ENCODE measurements around the gene TCP11. TPM values are rescaled to one million over a fixed set of nuclear protein-coding genes. Genes with fewer than 3 reads are reported as not detected.
"Not testable (repeated sequence)": the region's sequence is repeated elsewhere in the genome, so short reads cannot be mapped to it uniquely, and the experiment has no call there.

TCP11 gene
- total RNA-seq, 3 donors from 2014 or later, result 0.32 to 0.66 TPM; not detected in 1

GRCh38 chr6:35128496-35128895 lies 12.6 kb downstream of the TCP11 start:
- no peak overlapping the region for H3K27ac ChIP-seq
- no peaks in the 10 kb centered on the region for H3K27me3 ChIP-seq
- no peaks in the 10 kb centered on the region for H3K36me3 ChIP-seq
- intact Hi-C loops (cut with DNase I; ENCODE audit: low total_unique reads), result no loop called here
- no peak overlapping the region for H3K4me3 ChIP-seq
- H3K9me3 ChIP-seq, result no peaks in the 10 kb centered on the region
- no peak for TF ChIP-seq CTCF (IDR thresholded peaks at IDR 0.05)
- TF ChIP-seq POLR2A (IDR thresholded peaks at IDR 0.05), result no peak
- no peak for TF ChIP-seq POLR2AphosphoS5 (IDR thresholded peaks at IDR 0.05)
- DNase-seq (ENCODE audit: low spot score in 2 of 2), result no peak
- no peaks in the 10 kb centered on the region for H3K4me1 ChIP-seq

GRCh38 chr6:35128042-35128441 lies 13.1 kb downstream of the TCP11 start:
- H3K36me3 ChIP-seq, result no peaks in the 10 kb centered on the region
- H3K27me3 ChIP-seq, result no peaks in the 10 kb centered on the region
- DNase-seq (ENCODE audit: low spot score in 2 of 2), result no peak
- no peak overlapping the region for H3K4me3 ChIP-seq
- no peaks in the 10 kb centered on the region for H3K4me1 ChIP-seq
- TF ChIP-seq POLR2A (IDR thresholded peaks at IDR 0.05) (no peak), CTCF (IDR thresholded peaks at IDR 0.05) (no peak), POLR2AphosphoS5 (IDR thresholded peaks at IDR 0.05) (no peak)
- no peak overlapping the region for H3K27ac ChIP-seq
- H3K9me3 ChIP-seq, result peaks cover 0 to under 1% of the 10 kb centered on the region in 2 donors
- intact Hi-C loops (cut with DNase I; ENCODE audit: low total_unique reads), result no loop called here

GRCh38 chr6:35124356-35124755 lies 16.8 kb downstream of the TCP11 start:
- DNase-seq (ENCODE audit: low spot score in 2 of 2), result no peak
- Histone ChIP-seq H3K27ac (no peak overlapping the region), H3K4me1 (no peaks in the 10 kb centered on the region), H3K9me3 (peaks cover 0 to 4% of the 10 kb centered on the region in 2 donors), H3K36me3 (no peaks in the 10 kb centered on the region), H3K27me3 (no peaks in the 10 kb centered on the region), H3K4me3 (no peak overlapping the region)
- intact Hi-C loops (cut with DNase I; ENCODE audit: low total_unique reads), result no loop called here
- no peak for TF ChIP-seq CTCF (IDR thresholded peaks at IDR 0.05)
- no peak for TF ChIP-seq POLR2AphosphoS5 (IDR thresholded peaks at IDR 0.05)
- no peak for TF ChIP-seq POLR2A (IDR thresholded peaks at IDR 0.05)

- H3K4me3 ChIP-seq, result no peak overlapping the region
- no peak overlapping the region for H3K27ac ChIP-seq
- H3K27me3 ChIP-seq, result no peaks in the 10 kb centered on the region
- no peaks in the 10 kb centered on the region for H3K36me3 ChIP-seq
- intact Hi-C loops (cut with DNase I; ENCODE audit: low total_unique reads), result no loop called here
- TF ChIP-seq CTCF (IDR thresholded peaks at IDR 0.05), result no peak
- no peak for TF ChIP-seq POLR2A (IDR thresholded peaks at IDR 0.05)
- no peak for TF ChIP-seq POLR2AphosphoS5 (IDR thresholded peaks at IDR 0.05)
- no peaks in the 10 kb centered on the region for H3K4me1 ChIP-seq
- H3K9me3 ChIP-seq, result peaks cover 0 to 4% of the 10 kb centered on the region in 2 donors
- DNase-seq (ENCODE audit: low spot score in 2 of 2), result no peak
Observed at GRCh38 chr6:35120746-35121145, 20.4 kb downstream of the TCP11 start.

- Histone ChIP-seq H3K36me3 (no peaks in the 10 kb centered on the region), H3K4me1 (no peaks in the 10 kb centered on the region), H3K4me3 (no peak overlapping the region), H3K9me3 (peaks cover 0 to 8% of the 10 kb centered on the region in 2 donors), H3K27ac (no peak overlapping the region), H3K27me3 (no peaks in the 10 kb centered on the region)
- no peak for DNase-seq (ENCODE audit: low spot score in 2 of 2)
- intact Hi-C loops (cut with DNase I; ENCODE audit: low total_unique reads), result no loop called here
- TF ChIP-seq POLR2AphosphoS5 (IDR thresholded peaks at IDR 0.05) (no peak), POLR2A (IDR thresholded peaks at IDR 0.05) (no peak), CTCF (IDR thresholded peaks at IDR 0.05) (no peak)
Observed at GRCh38 chr6:35108309-35108885, 32.7 kb downstream of the TCP11 start.

- H3K9me3 ChIP-seq; DNase-seq (ENCODE audit: low spot score in 2 of 2); H3K4me1 ChIP-seq; intact Hi-C loops (cut with DNase I; ENCODE audit: low total_unique reads); H3K4me3 ChIP-seq; H3K27ac ChIP-seq; H3K27me3 ChIP-seq; H3K36me3 ChIP-seq: not testable (repeated sequence)
Observed at GRCh38 chr6:35107761-35108160, 33.4 kb downstream of the TCP11 start.

- intact Hi-C loops (cut with DNase I; ENCODE audit: low total_unique reads), result not testable (repeated sequence)
Observed at GRCh38 chr6:35107208-35107607, 33.9 kb downstream of the TCP11 start.

GRCh38 chr6:35106061-35106460 lies 35.1 kb downstream of the TCP11 start:
- H3K27ac ChIP-seq; H3K4me1 ChIP-seq; H3K27me3 ChIP-seq; intact Hi-C loops (cut with DNase I; ENCODE audit: low total_unique reads); H3K4me3 ChIP-seq; DNase-seq (ENCODE audit: low spot score in 2 of 2); H3K9me3 ChIP-seq; H3K36me3 ChIP-seq: not testable (repeated sequence)

More at GRCh38 chr6:35107208-35107607, 33.9 kb downstream of the TCP11 start:
- not testable (repeated sequence) for H3K36me3 ChIP-seq; H3K9me3 ChIP-seq; H3K4me1 ChIP-seq; H3K27ac ChIP-seq; H3K4me3 ChIP-seq; DNase-seq (ENCODE audit: low spot score in 2 of 2); H3K27me3 ChIP-seq
